Islet of Langerhans (tissue), 1 donor: Measurements from ENCODE around the gene SLC32A1.

ENCODE experiments used
- FAIRE-seq: peaks from one replicate; lab custom pipeline; 2011; peaks lifted over from hg19 to GRCh38; lab: Jason Lieb, UNC

The SLC32A1 gene

GRCh38 chr20:38723848-38724625 is at the start of gene SLC32A1:
Gene SLC32A1 (plus strand): TSS chr20:38724486. CDS start chr20:38724725, 239 bp downstream.
- FAIRE-seq = no peak

- no peak for FAIRE-seq
Measured at GRCh38 chr20:38674765-38675133, 49.5 kb upstream of the SLC32A1 start.

DNA sequence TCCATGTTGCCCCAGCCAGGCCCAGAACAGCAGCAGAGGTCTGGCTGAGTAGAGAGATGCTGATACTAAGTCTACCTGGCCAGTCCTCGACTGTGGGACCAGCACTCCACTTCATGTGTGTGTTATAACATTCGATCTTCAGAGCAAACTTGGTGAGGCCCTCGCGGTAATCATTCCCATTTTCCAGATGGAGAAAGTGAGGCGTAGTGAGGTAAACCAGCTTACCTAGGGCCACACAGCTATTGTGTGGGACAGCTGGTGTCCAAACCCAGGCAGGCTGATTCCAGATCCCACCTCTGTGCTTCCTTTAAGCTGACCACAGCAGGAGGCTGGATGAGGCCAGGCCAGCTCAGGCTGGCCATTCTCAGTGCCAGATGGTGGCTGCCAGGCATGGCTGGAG is 47.7 kb upstream of the SLC32A1 start:
- FAIRE-seq = no peak

GRCh38 chr20:38680500-38681306 is 43.6 kb upstream of the SLC32A1 start:
- FAIRE-seq = no peak

DNA sequence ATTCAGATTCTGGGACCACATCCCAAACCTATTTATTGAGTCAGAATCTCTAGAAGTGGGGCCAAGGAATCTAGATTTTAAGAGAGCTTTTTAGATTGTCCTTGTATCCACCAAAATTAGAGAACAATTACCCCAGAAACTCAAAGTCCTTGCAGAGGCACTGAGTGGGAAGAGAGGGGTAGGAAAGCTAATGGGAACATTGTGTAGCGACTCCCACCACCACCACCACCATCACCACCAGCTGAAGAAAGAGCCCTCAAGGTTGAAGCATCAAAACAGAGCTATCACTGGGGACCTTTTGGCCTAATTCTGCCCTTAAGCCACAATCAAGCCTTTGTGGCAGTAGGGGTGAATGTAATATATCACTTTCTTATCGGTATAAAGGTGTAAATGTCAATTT is 39.0 kb upstream of the SLC32A1 start:
- FAIRE-seq = no peak

GRCh38 chr20:38685853-38686473 is 38.3 kb upstream of the SLC32A1 start:
- FAIRE-seq = no peak

GRCh38 chr20:38692436-38693411 is 31.6 kb upstream of the SLC32A1 start:
- no peak for FAIRE-seq

DNA sequence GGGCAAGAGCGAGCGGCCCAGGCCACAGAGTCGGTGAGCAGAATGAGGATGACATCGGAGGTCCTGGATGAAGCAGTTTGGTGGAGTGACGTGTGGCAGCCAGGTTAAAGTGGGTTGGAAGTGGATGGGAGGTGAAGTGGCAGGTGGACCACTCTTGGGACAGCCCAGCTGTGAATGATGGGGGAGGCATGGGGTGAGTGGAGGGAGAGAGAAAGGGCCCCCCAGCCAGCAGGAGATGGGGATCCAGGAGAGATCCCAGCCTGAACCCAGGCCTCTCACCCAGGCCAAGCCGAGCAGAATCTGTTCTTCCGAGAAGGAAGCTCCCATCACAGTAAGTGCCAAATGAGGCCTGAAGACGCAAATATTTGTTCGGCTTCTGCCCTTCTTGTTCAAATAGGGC is 27.0 kb upstream of the SLC32A1 start:
- FAIRE-seq = no peak

- FAIRE-seq = no peak
Measured at GRCh38 chr20:38698541-38698940, 25.7 kb upstream of the SLC32A1 start.

DNA sequence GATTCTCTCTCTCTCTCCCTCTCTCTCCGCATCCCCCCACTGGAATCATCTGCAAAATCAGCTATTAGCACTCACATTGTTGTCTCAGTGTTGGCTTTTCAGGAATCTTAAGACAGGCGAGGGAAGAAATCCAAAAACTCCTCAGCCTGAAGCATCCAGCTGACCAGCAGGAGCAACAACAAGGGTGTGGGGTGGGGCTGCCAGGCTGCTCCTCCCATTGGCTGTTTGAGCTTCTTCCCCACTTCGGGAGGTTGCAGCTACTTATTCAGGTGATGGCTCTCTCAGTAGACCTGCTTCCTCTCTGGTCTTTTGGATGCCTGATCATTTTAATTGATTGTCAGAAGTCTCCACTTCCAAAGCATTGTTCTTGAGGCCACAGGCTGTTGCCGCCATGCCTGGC is 24.1 kb upstream of the SLC32A1 start:
- no peak for FAIRE-seq

DNA sequence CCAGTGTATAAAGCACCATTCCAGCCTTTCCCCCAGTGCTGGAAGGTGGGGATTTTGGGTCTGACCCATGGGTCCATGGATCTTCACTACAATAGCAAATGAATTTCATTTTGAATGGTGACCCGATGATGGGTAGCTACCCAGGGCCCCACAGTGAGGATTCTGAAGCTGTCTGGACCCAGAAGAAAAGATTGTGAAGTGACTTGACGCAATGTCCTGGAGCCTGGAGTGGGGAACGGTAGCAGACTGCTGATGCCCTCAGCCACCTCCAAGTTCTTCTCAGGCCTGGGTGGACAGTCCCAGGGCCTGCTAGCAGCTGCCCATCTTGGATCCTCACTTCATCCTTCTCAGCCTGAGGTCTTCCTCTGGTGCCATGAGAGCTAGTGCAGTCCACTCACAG is 23.4 kb upstream of the SLC32A1 start:
- no peak for FAIRE-seq

- no peak for FAIRE-seq
Measured at GRCh38 chr20:38703526-38703925, 20.8 kb upstream of the SLC32A1 start.

DNA sequence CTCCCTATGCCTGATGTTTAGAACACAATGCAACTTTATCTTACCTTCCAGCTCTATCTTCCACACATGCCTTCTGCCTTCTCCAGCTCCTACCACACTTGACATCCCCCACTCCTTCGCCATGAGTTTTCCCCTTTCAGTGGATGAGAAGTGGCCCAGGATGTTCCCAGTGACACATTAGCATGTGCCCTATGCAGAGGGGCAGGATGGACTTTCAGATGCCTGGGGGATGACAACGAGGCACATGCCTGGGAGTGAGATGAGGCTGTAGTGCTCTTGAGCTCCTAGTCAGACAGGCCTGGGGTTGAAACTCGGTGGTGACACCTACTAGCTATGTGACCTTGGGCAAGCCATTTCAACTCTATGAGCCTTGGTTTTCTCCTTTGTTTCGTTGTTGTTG is 20.1 kb upstream of the SLC32A1 start:
- FAIRE-seq = no peak

DNA sequence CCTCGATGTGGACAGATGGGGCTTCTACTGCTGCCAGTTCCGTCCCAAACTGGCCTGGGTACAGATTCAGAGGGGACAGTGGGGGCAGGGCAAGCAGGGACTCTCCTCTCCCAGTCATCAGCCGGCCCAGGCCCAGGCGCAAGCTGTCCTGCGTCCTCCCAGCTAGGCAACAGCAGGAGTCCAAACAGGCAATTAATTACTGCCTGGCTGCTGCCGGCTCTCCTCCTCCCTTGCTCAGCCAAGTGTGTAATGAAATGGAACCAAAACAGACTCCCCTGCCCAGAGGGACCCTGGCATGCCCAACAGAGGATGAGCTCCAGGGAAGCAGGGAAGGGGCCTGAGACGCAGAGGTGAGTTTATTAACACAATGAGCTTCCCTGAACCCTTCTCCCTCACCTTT is 17.8 kb upstream of the SLC32A1 start:
- no peak for FAIRE-seq

DNA sequence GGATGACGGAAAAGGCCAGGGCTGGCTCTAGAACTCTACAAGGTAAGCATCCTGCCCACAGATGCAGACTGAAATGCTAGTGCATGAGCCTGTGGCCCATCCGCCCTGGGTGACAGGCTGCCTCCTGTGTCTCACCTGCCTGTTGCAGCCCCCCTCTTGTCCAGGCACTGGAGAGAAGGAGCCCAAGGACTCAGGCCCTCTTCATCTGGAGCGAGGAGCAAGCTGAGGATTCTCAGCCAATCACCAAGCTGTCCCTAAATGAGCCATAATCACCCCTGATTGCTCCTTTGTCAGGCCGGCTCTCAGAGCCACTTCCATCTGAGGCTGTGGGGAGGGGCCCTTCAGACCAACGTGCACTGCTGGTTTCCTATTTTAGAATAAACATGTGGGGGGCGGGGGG is 10.0 kb upstream of the SLC32A1 start:
- no peak for FAIRE-seq

DNA sequence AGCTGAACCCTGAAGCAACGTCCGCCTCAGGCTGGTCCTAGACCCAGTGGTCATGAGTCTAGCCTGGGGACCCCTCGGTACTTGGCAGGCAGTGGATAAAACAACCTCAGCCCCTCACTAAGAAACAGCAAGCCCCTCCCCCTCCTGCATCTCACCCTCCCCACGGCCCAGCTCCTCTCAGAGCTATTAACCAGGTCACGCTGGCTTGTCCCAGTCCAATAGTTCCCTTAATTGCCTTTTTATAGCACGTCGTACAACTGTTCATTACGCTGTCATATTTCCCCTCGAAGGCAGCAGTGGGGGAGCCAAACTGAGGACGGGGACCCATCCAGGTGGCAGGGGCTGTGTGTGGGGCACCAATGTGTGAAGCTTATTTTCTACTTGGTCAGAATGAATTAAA is 8.6 kb upstream of the SLC32A1 start:
- FAIRE-seq = no peak

- FAIRE-seq = no peak
Measured at GRCh38 chr20:38722683-38723016, 1.6 kb upstream of the SLC32A1 start.

DNA sequence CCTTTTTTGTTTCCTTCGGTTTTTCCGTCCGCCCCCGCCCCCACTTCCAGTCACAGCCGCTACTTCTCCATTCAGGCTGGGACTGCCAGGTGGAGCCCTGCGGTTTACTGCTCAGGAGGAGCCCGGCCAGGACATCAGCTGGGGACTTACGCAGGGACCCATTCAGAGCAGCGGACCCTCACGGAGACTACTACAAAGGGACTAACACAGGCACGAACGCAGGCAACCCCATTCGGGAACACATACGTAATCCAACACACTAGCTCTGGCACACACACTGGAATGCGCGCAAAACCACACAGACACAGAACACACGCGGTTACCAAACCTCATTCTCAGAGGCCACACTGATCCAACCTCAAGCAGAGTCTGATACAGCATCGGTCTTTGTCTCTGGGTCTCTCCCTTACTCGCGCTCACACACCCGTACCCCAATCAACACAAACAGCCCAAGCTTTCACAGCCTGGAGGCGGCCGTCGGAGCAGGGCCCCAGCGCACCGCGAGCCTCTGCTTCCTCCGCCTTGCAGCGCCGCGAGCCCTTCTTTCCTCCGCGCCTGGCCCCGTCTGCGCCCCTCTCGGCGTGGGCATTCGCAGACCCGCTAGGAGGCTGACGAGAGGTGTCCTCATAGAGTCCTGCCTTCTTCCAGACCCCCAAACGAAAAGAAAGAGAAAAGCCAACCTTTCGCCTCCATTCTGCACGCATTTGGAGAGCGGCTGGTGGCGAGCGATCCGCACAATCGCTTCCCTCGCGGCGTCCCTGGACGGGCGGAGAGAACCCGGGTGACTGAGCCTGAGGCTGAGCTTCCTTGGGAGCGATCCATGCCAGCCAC is 1.1 kb upstream of the SLC32A1 start:
- no peak for FAIRE-seq

GRCh38 chr20:38724626-38725147 is 401 bp downstream of the SLC32A1 start:
- no peak for FAIRE-seq

- no peak for FAIRE-seq
Measured at GRCh38 chr20:38725148-38725901, 1.0 kb downstream of the SLC32A1 start.
